OCI-LY3 (cell line): ENCODE results near the gene ATG16L2.

Experiments used
- H2AFZ ChIP-seq: fragments of 200-600, 300-600 bp; shearing (Covaris generic); 2 replicates; pipeline ENCODE4 v1.6.0; 2014; ENCODE audit warnings: antibody characterized with exemption, low read depth, low read length
- H3K27ac ChIP-seq: fragments of 200-600, 300-600 bp; sonication (generic); 2 replicates; pipeline ENCODE4 v1.5.1; 2014; ENCODE audit warnings: mild to moderate bottlenecking, low read length, moderate library complexity, mixed read lengths
- H3K27me3 ChIP-seq: fragments of 200-600, 300-600 bp; sonication (generic); 2 replicates; pipeline ENCODE4 v1.6.1; 2014; ENCODE audit warnings: low read depth, low read length, mixed read lengths
- H3K36me3 ChIP-seq: fragments of 200-600, 300-600 bp; sonication (generic); replicated peaks from 2 replicates; pipeline ENCODE3; 2014; ENCODE audit warnings: low read depth, low read length, mixed read lengths
- H3K4me1 ChIP-seq: fragments of 300-600, 200-600 bp; sonication (generic); 2 replicates; pipeline ENCODE4 v1.6.1; 2014; ENCODE audit warnings: low read length, mixed read lengths
- H3K4me2 ChIP-seq: fragments of 200-600, 300-600 bp; sonication (generic); 2 replicates; pipeline ENCODE4 v1.6.1; 2014; ENCODE audit warnings: low read length, mixed read lengths
- H3K4me3 ChIP-seq: fragments of 300-600, 200-600 bp; sonication (generic); 2 replicates; pipeline ENCODE4 v1.5.1; 2014; ENCODE audit warnings: antibody characterized with exemption, mild to moderate bottlenecking, low read length, moderate library complexity
- H3K79me2 ChIP-seq: fragments of 300-600, 200-600 bp; shearing (Covaris generic); 2 replicates; pipeline ENCODE4 v1.6.1; 2014; ENCODE audit warnings: mild to moderate bottlenecking, low read length, mixed read lengths
- H3K9ac ChIP-seq: fragments of 300-600, 200-600 bp; shearing (Covaris generic); 2 replicates; pipeline ENCODE4 v1.6.0; 2014; ENCODE audit warnings: mild to moderate bottlenecking, low read length, moderate library complexity
- H3K9me3 ChIP-seq: fragments of 200-600, 300-600 bp; shearing (Covaris generic); 2 replicates; pipeline ENCODE4 v1.6.1; 2014; ENCODE audit warnings: low read length, mixed read lengths; ENCODE audit not compliant: insufficient read depth
- H4K20me1 ChIP-seq: fragments of 200-600, 300-600 bp; sonication (generic); 2 replicates; pipeline ENCODE4 v1.6.1; 2016; ENCODE audit warnings: low read length, mixed read lengths; ENCODE audit not compliant: insufficient read depth
- CTCF ChIP-seq: fragments of 200-600, 300-600 bp; sonication (generic); IDR thresholded peaks from 2 replicates; pipeline ENCODE4 v1.5.1; 2014; ENCODE audit warnings: antibody characterized with exemption, low read length, low read depth
- EZH2phosphoT487 ChIP-seq: fragments of 200-600 bp; shearing (Covaris generic); IDR thresholded peaks from 2 replicates; pipeline ENCODE4 v1.6.1; 2018; ENCODE audit warnings: antibody characterized with exemption, mixed run types, low read depth

The ATG16L2 gene

DNA sequence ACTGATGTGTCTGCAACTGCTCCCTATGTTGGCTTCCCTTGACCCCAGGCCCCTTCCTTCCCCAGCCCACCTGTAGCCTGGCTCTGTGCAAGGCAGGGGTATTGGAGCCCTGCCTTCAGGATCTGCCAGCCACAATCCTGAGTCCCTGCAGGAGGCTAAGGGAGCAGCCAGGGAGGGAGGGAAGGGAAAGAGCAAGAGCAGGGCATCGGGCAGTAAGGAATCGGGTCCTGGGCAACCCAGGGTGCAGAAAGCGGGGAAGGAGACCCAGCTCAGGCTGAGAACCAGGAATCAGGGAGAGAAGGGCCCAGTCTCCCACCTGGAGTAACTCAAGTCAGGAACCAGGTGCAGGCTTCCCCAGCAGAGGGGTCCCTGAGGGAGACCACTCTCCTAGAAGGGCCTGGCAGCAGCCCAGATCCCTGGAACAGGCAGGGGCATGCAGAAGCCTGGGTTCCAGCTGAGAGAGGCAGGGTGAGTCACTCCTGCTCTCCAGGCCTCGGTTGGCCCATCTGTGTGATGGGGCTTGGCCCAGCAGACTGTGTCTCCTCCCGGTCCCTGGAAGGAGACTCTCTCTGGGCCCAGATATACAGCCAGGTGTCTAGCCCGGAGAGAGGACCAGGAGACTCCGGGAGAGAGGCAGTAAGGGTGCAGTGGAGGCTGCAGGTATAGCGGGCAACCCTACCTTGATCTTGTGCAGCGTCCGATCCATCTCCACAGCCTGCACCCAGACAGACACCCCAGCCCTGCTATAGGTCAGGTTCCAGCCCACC, 33.7 kb upstream of the ATG16L2 start:
- TF ChIP-seq CTCF = no peak
- TF ChIP-seq EZH2phosphoT487 = no peak
- Histone ChIP-seq H3K4me3 (peak overlapping the region; percentile 83), H3K27ac (no peak overlapping the region), H3K9ac (0 out of 2 replicates have a peak overlapping the region, but pooled peaks have one; percentile 61), H3K4me2 (peak overlapping the region; percentile 63), H4K20me1 (no peaks in the 10 kb centered on the region), H3K36me3 (no peaks in the 10 kb centered on the region), H3K27me3 (no peaks in the 10 kb centered on the region), H3K9me3 (no peaks in the 10 kb centered on the region), H2AFZ (no peak overlapping the region), H3K4me1 (peaks cover 11% of the 10 kb centered on the region), H3K79me2 (no peaks in the 10 kb centered on the region)

DNA sequence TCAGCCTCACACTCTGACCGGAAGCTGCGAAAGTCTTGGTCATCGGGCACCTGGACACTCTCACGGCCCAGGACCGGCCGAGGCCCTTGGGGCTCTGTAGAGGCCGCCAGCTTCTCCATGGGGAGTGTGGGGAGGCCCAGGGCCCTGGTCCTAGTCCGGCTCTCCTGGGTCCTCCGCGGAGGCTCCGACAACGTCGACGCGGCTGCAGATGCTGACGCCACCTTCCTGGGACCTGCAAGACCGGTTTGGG, 33.2 kb upstream of the ATG16L2 start:
- no peaks in the 10 kb centered on the region for H3K36me3 ChIP-seq
- peak overlapping the region; percentile 83 for H3K4me3 ChIP-seq
- no peaks in the 10 kb centered on the region for H4K20me1 ChIP-seq
- no peaks in the 10 kb centered on the region for H3K9me3 ChIP-seq
- peak overlapping the region; percentile 63 for H3K4me2 ChIP-seq
- H2AFZ ChIP-seq = no peak overlapping the region
- peak overlapping the region; percentile 61 for H3K9ac ChIP-seq
- no peaks in the 10 kb centered on the region for H3K79me2 ChIP-seq
- H3K4me1 ChIP-seq = peaks cover 11% of the 10 kb centered on the region
- no peak overlapping the region for H3K27ac ChIP-seq
- TF ChIP-seq EZH2phosphoT487 (no peak), CTCF (no peak)
- no peaks in the 10 kb centered on the region for H3K27me3 ChIP-seq

DNA sequence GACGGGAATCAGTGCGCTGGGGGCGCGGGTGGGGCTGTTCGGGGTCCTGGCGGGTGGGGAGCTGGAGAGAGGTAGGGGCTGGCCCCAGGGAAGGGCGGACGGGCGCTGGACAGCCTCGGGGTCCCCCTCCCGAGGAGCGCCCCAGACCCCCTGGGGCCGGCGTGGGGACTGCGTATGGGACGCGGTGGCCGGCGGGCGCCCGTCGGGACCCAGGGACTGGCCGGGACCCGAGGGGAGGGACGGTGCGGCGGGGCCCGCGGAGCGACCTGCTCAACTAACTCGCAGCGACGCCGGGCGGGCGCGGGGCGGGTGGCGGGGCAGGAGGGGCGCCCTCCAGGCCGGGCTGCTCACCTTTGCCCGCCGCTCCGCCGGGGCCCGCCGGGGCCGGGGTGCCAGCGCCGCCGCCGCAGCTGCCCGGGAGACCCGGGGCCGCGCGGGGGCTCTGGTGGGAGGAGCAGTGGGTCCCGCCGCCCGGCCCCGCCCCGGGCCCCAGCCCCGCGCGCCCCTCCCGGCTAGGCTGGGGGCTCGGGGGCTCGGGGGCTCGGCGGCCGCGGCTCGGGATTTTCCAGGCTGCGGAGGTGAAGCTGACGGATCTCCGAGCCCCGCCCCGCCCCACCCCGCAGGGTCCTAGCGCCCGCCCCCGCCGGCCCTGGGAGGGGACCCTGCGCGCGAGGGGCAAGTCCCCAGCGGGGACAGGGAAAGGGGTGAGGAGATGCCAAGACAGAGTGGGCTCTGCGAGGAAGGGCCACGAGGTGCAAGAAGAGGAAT, 32.7 kb upstream of the ATG16L2 start:
- Histone ChIP-seq H3K9ac (peak overlapping the region; percentile 61), H2AFZ (peak overlapping the region; percentile 56; the same call in 1 of the 2 replicates), H3K27me3 (no peaks in the 10 kb centered on the region), H3K4me3 (peak overlapping the region; percentile 83), H3K9me3 (no peaks in the 10 kb centered on the region), H3K4me1 (peaks cover 11% of the 10 kb centered on the region), H3K27ac (no peak overlapping the region), H3K79me2 (no peaks in the 10 kb centered on the region), H4K20me1 (no peaks in the 10 kb centered on the region), H3K36me3 (no peaks in the 10 kb centered on the region), H3K4me2 (peak overlapping the region; percentile 87)
- TF ChIP-seq CTCF (no peak), EZH2phosphoT487 (no peak)

DNA sequence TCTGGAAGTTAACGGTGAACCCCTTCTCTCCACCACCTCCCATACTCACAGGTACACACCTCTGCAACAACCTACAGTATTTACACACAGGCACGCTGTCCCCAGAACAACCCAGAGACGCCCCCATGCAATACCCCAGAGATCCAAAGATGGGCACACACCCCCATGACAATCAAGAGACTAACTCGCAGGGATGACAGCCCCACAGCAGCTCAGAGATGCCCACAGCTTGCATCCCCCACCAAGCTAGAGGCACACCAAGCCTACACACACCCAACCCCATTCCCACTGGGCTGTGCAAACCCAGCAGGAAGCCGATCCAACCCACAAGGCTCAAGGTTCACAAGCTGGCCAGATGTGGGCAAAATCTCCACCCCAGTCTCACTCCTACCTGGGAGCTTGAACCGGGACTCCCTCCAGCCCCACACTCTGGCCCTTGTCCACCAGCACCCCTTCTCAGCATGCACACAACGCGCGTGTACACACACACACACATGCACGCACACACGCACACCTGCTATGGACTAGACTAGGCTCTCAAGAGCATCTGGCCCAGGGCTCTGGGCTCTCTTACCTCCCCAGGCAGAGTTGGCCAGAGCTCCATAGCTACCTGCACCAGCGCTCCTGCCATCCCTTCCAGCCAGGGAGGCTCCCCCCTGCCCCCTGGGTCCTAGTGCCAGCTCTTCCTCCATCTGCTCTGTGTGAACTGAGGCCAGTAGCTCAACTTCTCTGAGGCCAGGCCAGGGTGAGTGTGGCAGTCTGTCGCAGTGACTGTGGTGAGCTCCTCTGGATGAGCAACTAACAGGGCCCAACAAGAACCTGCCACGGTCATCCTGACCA, 31.9 kb upstream of the ATG16L2 start:
- TF ChIP-seq EZH2phosphoT487 (no peak), CTCF (no peak)

More for the DNA sequence above, 31.9 kb upstream of the ATG16L2 start:
- Histone ChIP-seq H2AFZ (peak overlapping the region; percentile 56; the same call in 1 of the 2 replicates), H3K27ac (no peak overlapping the region), H3K9me3 (no peaks in the 10 kb centered on the region), H3K79me2 (no peaks in the 10 kb centered on the region), H3K4me2 (peak overlapping the region; percentile 87), H3K4me3 (peak overlapping the region; percentile 83), H3K36me3 (no peaks in the 10 kb centered on the region), H4K20me1 (no peaks in the 10 kb centered on the region), H3K9ac (no peak overlapping the region), H3K4me1 (peaks cover 14% of the 10 kb centered on the region), H3K27me3 (no peaks in the 10 kb centered on the region)
